ENCODE data around the gene ATP1B1.

ATP1B1 gene

DNA sequence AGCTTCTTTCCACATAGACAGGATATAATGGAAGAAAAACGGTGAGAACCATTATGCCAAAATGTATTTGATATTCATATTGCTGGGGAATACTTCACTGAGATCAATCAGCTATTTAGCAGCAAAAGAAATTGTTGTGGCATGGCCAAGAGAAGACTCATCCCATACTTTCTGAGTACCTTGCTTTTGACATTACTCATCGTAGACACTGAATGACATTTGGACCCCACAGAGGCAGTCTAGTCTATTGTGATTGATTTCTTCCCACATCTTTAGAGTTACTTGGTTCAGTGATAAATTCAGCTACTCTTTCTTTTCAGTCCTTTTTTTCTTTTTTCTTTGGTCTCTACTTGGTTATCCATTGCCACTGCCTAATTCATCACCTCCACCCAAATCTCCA, 22.1 kb downstream of the ATP1B1 start:
- no peak overlapping the region for H3K4me3 ChIP-seq (ENCODE audit: low read depth, low read length)
- no peak for TF ChIP-seq CTCF (IDR thresholded peaks at IDR 0.05; ENCODE audit: low read depth, low read length, missing control alignments)
- DNase-seq (ENCODE audit: low read depth): no peak

DNA sequence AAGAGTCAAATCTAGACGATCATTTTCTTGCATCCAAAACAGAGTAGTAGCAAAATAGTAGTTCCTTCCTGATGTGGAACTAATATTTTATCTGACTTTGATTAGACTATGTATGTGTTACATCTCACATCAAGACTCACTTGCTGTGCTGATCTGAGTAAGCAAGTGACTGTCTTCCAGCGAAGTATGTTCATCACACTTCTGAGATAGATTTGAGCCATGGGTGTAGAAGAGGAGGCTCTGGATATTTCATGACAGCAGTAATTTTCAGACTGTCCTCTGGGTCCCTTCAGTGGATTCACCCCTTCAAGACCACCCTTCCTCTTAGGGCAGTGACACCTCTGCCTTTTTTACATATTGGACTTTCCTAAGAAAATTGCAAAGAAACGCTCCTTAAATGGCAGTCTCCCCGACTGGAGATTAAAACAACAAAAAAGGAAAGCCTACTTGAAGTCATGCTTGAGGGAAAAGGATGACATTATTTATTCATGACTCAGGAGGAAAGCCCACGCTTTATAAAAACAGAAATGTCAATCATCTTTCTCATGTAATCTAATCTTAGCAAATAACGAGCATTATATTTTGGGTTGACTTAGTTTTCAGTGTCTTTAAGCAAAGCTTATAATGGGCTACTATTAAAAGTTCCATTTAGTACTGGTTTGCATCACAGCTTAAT, 22.8 kb downstream of the ATP1B1 start:
- no peak for TF ChIP-seq CTCF (IDR thresholded peaks at IDR 0.05; ENCODE audit: low read depth, low read length, missing control alignments)
- DNase-seq (ENCODE audit: low read depth): no peak
- no peak overlapping the region for H3K4me3 ChIP-seq (ENCODE audit: low read depth, low read length)

GRCh38 chr1:169130683-169131082, 24.2 kb downstream of the ATP1B1 start:
- no peak for TF ChIP-seq CTCF (IDR thresholded peaks at IDR 0.05; ENCODE audit: low read depth, low read length, missing control alignments)
- no peak overlapping the region for H3K4me3 ChIP-seq (ENCODE audit: low read depth, low read length)
- DNase-seq (ENCODE audit: low read depth): no peak

- no peak for DNase-seq (ENCODE audit: low read depth)
- TF ChIP-seq CTCF (IDR thresholded peaks at IDR 0.05; ENCODE audit: low read depth, low read length, missing control alignments): no peak
- H3K4me3 ChIP-seq (ENCODE audit: low read depth, low read length): no peak overlapping the region
Measured at GRCh38 chr1:169132512-169133227, 26.2 kb downstream of the ATP1B1 start.

DNA sequence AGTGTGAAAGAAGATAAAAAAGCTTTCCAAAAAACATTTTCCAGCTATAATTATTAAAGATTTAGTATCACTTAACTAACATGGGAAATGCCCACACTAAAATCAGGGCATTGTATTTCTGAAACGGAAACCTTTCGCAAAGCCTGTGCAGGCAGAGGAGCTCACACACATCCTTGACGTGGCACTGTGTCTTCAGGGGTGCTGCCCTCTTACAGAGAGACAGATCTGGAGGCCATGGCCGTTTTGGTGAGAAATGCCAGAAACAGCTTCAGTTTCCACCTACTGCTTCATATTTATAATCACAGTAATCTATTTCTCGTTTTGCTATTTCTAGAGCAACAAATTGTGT, 26.7 kb downstream of the ATP1B1 start:
- no peak overlapping the region for H3K4me3 ChIP-seq (ENCODE audit: low read depth, low read length)
- DNase-seq (ENCODE audit: low read depth): no peak
- no peak for TF ChIP-seq CTCF (IDR thresholded peaks at IDR 0.05; ENCODE audit: low read depth, low read length, missing control alignments)

GRCh38 chr1:169133801-169134502, 27.5 kb downstream of the ATP1B1 start:
- TF ChIP-seq CTCF (IDR thresholded peaks at IDR 0.05; ENCODE audit: low read depth, low read length, missing control alignments): peak; percentile 12
- H3K4me3 ChIP-seq (ENCODE audit: low read depth, low read length): no peak overlapping the region
- no peak for DNase-seq (ENCODE audit: low read depth)

Measured in GM12864 (cell line).